Prostate gland (tissue), 2 donors: ENCODE results near the gene ADGB. TPM values are rescaled to one million over a fixed set of nuclear protein-coding genes. Genes with fewer than 3 reads are reported as not detected.

Source experiments
- DNase-seq: peaks from one replicate; pipeline ENCODE4 v3.0.0-alpha.2; 2019; ENCODE audit warnings: low spot score
- H3K27ac ChIP-seq, 2 donors: fragments of 200-600 bp; sonication (generic); 2 replicates each; pipeline ENCODE4 v1.5.1; 2017 to 2019
- H3K27me3 ChIP-seq: fragments of 200-600 bp; sonication (generic); replicated peaks from 2 replicates; pipeline ENCODE4 v1.5.1; 2019; ENCODE audit not compliant: insufficient read depth
- H3K36me3 ChIP-seq, 2 donors: fragments of 200-600 bp; sonication (generic); 1 replicate in 1 of 2; 2 replicates in 1 of 2; pipeline versions ENCODE4 v1.5.1 to v1.8.1; 2017 to 2019
- H3K4me1 ChIP-seq: fragments of 200-600 bp; sonication (generic); replicated peaks from 2 replicates; pipeline ENCODE4 v1.5.1; 2019
- H3K4me3 ChIP-seq, 2 donors: fragments of 200-600 bp; sonication (generic); 2 replicates each; pipeline ENCODE4 v1.5.1; 2017 to 2019
- H3K9me3 ChIP-seq: fragments of 200-600 bp; sonication (generic); 2 replicates; pipeline ENCODE4 v1.5.1; 2017
- CTCF ChIP-seq, 4 experiments: fragments of 200-600 bp in 2 of 4; fragments of 450-650 bp in 2 of 4; sonication (generic) in 2 of 4; IDR thresholded peaks; 1 replicate in 3 of 4; 2 replicates in 1 of 4; pipeline ENCODE4 v1.5.1; 2016 to 2019; ENCODE audit warnings: antibody characterized with exemption in 4 of 4, mild to moderate bottlenecking in 2 of 4, moderate library complexity in 2 of 4
- POLR2A ChIP-seq: fragments of 450-650 bp; IDR thresholded peaks from one replicate; pipeline ENCODE4 v1.6.1; 2016; ENCODE audit warnings: antibody characterized with exemption, mild to moderate bottlenecking
- POLR2AphosphoS5 ChIP-seq: sonication (generic); formaldehyde crosslinking; IDR thresholded peaks from one replicate; pipeline ENCODE4 v1.6.1; 2017; ENCODE audit warnings: antibody characterized with exemption
- WGBS: methylation state at CpG from one replicate; pipeline ENCODE4 v1.1.5; 2018; 5-methylcytosine and 5-hydroxymethylcytosine counted together
- intact Hi-C: fragments of 100-400 bp; cut with DNase I; formaldehyde crosslinking; loops from one replicate; pipeline ENCODE4 v1.14.2; 2022
- total RNA-seq, 2 donors: library from RNA; depleted of rRNA; stranded (reverse); fragments of >200 nt; gene quantifications; one replicate each; pipeline ENCODE4 v1.1.0, GENCODE V29; 2016

The ADGB gene
- total RNA-seq, 2 donors from 2014 or later: 8.1 TPM; not detected in 1

DNA sequence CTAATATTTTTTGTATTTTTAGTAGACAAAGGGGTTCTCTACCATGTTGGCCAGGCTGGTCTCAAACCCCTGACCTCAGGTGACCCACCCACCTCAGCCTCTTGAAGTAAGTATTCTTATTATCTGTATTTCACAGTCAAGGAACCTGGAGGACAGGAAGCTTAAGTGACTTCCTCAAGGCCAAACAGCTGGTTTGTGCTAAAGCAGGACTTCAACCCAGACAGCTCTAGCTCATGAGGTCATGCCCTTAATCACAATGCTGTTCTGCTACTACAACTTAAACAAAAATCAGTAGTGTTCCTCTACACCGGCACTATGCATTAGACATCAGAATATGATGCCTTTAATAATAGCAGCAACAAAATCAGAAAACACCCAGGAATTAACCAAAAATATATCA lies 168.9 kb downstream of the ADGB start:
- intact Hi-C loops: no loop called here
- 75% methylated on average over 1 of the region's 1 CpG for WGBS
- H3K36me3 ChIP-seq: no peaks in the 10 kb centered on the region
- no peak overlapping the region for H3K4me3 ChIP-seq
- no peak for DNase-seq
- no peaks in the 10 kb centered on the region for H3K27me3 ChIP-seq
- no peaks in the 10 kb centered on the region for H3K9me3 ChIP-seq
- TF ChIP-seq POLR2AphosphoS5 (no peak), POLR2A (no peak), CTCF (IDR thresholded peaks at IDR 0.05) (no peak)
- no peak overlapping the region for H3K27ac ChIP-seq
- no peaks in the 10 kb centered on the region for H3K4me1 ChIP-seq

GRCh38 chr6:146768722-146769121 lies 169.9 kb downstream of the ADGB start:
- H3K27me3 ChIP-seq: no peaks in the 10 kb centered on the region
- no peak overlapping the region for H3K4me3 ChIP-seq
- TF ChIP-seq CTCF (IDR thresholded peaks at IDR 0.05) (no peak), POLR2AphosphoS5 (no peak)
- no peak for DNase-seq
- WGBS: 31% methylated on average over 2 of the region's 2 CpGs
- H3K4me1 ChIP-seq: no peaks in the 10 kb centered on the region
- no peak overlapping the region for H3K27ac ChIP-seq
- H3K36me3 ChIP-seq: no peaks in the 10 kb centered on the region
- H3K9me3 ChIP-seq: no peaks in the 10 kb centered on the region
- intact Hi-C loops: no loop called here

DNA sequence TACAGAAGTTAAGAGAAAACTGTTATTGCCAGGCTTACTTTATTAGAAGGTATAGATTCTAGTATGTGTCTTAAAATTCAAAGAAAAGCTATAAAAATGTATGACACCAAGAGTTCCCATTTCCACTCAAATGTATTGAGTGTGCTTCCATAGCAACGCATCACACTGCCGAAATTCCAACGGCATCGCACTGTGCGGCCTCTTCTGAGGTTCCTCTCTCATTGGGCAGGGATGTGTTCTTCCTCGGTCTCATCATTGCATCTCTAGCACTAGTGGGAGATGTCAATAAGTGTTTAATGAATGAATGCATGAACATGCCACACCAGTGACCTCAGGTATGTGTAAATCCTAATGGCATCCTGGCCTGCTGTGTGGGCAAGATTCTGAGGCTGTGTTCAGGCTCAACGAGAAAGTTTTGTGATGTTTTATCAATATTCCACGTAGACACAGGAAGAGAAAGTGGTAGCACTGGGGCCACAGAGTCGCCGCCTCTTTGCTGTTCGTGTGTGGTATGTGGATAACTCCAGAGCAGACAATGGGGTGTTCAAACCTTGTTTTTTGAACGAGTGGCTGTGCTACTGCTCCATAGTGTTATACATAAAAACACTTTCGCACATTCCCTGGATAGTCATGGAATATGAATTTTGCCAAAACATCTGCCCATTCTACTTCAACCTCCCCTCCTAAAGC lies 171.6 kb downstream of the ADGB start:
- Histone ChIP-seq H3K4me3 (no peak overlapping the region), H3K4me1 (no peaks in the 10 kb centered on the region), H3K27ac (no peak overlapping the region), H3K27me3 (no peaks in the 10 kb centered on the region), H3K9me3 (no peaks in the 10 kb centered on the region), H3K36me3 (no peaks in the 10 kb centered on the region)
- 83% methylated on average over 13 of the region's 13 CpGs for WGBS
- intact Hi-C loops: no loop called here
- TF ChIP-seq POLR2AphosphoS5: no peak
- TF ChIP-seq CTCF (IDR thresholded peaks at IDR 0.05): no peak
- no peak for TF ChIP-seq POLR2A
- no peak for DNase-seq

DNA sequence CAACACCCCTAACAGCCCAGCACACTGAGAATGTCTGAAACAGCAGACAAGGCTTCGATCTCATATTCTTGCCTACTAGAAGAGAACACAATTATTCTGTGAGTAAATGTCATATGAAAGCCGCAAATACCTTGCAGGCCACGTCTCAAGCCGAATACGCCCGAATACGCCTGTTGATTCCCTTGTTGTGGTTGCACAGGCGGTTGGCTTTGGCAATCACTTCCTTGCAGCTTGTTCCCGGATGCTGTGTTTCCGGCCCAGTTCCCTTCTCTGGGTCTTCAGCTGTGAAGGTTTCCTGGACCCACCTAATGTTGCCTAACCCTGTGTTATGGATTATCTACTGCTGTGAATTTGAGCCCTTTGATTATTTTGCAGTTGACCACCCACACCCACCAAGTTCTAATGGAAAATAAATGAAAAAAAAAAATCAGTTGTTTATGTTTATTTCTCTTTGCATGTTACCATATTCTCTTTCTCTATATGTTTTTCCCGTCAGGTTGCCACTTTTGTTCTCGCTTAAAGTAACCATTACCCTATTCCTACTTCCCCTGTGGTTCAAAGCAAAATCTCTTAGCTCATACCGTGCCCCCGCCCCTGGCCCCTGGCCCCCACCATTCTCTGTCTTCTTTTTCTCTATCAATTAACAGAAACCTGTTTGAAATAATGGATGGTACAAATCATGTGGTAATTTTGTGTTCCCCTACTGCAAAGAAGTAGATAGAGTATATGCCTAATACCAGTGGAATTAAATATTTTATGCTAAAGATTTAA lies 172.4 kb downstream of the ADGB start:
- Histone ChIP-seq H3K4me1 (no peaks in the 10 kb centered on the region), H3K27ac (no peak overlapping the region), H3K27me3 (no peaks in the 10 kb centered on the region), H3K36me3 (no peaks in the 10 kb centered on the region), H3K4me3 (no peak overlapping the region), H3K9me3 (no peaks in the 10 kb centered on the region)
- TF ChIP-seq CTCF (IDR thresholded peaks at IDR 0.05): no peak
- TF ChIP-seq POLR2AphosphoS5: no peak
- TF ChIP-seq POLR2A: no peak
- no peak for DNase-seq
- intact Hi-C loops: no loop called here
- 75% methylated on average over 14 of the region's 14 CpGs for WGBS

DNA sequence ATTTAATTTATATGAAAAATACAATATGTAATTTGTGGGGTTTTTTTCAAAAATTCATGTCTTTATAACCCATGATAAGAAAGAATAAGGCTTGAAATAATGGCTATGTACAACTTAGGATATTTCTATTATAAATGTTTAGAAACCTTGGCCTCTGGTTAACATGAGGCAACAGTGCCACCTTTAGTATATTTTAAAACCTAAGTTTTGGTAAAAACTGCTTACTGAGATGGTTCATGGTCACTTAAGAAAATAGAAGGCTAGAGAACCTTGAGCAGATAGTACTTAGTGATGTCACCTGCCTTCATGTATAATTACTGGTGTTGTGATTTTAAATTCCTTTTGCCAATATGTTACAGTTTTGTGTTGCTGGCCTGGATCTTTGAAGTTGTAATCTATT lies 176.4 kb downstream of the ADGB start:
- no peaks in the 10 kb centered on the region for H3K27me3 ChIP-seq
- no peaks in the 10 kb centered on the region for H3K36me3 ChIP-seq
- H3K4me3 ChIP-seq: no peak overlapping the region
- no peaks in the 10 kb centered on the region for H3K4me1 ChIP-seq
- TF ChIP-seq POLR2A (no peak), POLR2AphosphoS5 (no peak), CTCF (IDR thresholded peaks at IDR 0.05) (no peak)
- H3K27ac ChIP-seq: no peak overlapping the region
- no peaks in the 10 kb centered on the region for H3K9me3 ChIP-seq
- intact Hi-C loops: no loop called here
- DNase-seq: no peak
